GM19238 (cell line): ENCODE results near the gene IGFL1.
"Not testable (repeated sequence)": the region's sequence is repeated elsewhere in the genome, so short reads cannot be mapped to it uniquely, and the experiment has no call there.

ENCODE experiments used
- DNase-seq: peaks from one replicate; pipeline ENCODE4 v3.0.0; 2011; ENCODE audit warnings: low spot score; ENCODE audit not compliant: insufficient read length

Gene IGFL1

DNA sequence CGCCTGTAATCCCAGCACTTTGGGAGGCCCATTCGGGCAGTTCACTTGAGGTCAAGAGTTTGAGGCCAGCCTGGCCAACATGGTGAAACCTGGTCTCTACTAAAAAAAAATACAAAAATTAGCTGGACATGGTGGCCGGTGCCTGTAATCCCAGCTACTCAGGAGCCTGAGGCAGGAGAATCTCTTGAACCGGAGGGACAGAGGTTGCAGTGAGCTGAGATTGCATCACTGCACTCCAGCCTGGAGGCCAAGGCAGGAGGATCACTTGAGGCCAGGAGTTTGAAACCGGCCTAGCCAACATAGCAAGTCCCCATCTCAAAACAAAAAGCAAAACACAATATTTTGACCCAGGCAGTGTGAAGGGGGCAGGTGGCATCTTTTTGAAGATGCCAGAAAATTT lies 35.3 kb downstream of the IGFL1 start:
- DNase-seq = not testable (repeated sequence)

- peak; percentile 51 for DNase-seq
These were observed 35.8 kb downstream of the IGFL1 start for GRCh38 chr19:46265217-46265828.

GRCh38 chr19:46269101-46269500 lies 39.6 kb downstream of the IGFL1 start:
- no peak for DNase-seq

GRCh38 chr19:46270521-46271256 lies 41.1 kb downstream of the IGFL1 start:
- DNase-seq = no peak

- DNase-seq = no peak
These were observed 42.1 kb downstream of the IGFL1 start for GRCh38 chr19:46271481-46272197.

- not testable (repeated sequence) for DNase-seq
These were observed 44.4 kb downstream of the IGFL1 start for GRCh38 chr19:46273931-46274330.

DNA sequence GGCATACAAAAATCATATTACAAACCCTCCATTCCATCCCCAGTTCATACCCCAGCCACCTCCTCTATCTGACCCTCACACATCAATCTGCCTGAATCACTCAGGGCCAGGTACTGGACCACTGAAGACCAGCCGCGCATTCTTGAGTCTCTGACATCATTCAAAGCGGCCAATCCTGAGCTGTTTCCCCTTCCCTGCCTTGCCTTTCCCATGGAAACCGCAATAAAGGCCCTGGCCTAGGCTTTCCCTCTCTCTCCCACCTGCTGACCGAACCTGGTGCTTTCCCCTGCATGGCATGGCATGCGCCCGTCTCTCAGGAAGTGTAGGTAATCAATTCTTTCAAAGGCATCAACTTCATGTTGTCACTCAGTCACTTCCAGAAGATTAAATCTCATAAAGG lies 49.6 kb downstream of the IGFL1 start:
- no peak for DNase-seq
